ENCODE results near the gene PTPRT. TPM values are rescaled to one million over a fixed set of nuclear protein-coding genes. Genes with fewer than 3 reads are reported as not detected.

PTPRT gene
- total RNA-seq, 1 donor from 2014 or later = 0.56 TPM

DNA sequence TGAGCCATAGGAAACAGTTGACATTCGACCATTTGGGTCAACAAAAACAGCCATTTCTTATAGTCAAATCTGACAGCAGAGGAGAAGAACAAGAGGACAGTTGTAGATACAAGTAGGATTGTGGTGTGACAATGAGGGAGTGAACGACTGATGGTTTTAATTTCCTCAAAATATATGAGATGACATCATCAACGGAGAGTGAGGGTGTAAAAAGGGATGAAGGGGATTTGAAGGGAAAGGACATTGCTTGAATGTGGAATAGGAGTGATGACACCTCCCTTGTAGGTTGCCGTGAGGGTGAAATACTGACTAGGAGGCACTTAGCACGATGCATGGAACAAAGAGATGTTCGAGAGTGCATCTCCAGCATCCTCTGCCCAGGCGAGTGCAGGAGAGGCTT is 1071.7 kb downstream of the PTPRT start:
- H3K4me1 Mint-ChIP-seq = no peaks in the 10 kb centered on the region
- no peak overlapping the region for H3K4me3 Mint-ChIP-seq
- H3K9me3 Mint-ChIP-seq = no peaks in the 10 kb centered on the region
- TF ChIP-seq, protein P1, sequence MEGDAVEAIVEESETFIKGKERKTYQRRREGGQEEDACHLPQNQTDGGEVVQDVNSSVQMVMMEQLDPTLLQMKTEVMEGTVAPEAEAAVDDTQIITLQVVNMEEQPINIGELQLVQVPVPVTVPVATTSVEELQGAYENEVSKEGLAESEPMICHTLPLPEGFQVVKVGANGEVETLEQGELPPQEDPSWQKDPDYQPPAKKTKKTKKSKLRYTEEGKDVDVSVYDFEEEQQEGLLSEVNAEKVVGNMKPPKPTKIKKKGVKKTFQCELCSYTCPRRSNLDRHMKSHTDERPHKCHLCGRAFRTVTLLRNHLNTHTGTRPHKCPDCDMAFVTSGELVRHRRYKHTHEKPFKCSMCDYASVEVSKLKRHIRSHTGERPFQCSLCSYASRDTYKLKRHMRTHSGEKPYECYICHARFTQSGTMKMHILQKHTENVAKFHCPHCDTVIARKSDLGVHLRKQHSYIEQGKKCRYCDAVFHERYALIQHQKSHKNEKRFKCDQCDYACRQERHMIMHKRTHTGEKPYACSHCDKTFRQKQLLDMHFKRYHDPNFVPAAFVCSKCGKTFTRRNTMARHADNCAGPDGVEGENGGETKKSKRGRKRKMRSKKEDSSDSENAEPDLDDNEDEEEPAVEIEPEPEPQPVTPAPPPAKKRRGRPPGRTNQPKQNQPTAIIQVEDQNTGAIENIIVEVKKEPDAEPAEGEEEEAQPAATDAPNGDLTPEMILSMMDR (conservative IDR thresholded peaks at IDR 0.05) = no peak
- DNase-seq (ENCODE audit: low read depth, low spot score) = no peak
- H3K27ac Mint-ChIP-seq (ENCODE audit: unreplicated experiment) = no peak overlapping the region
- no peaks in the 10 kb centered on the region for H3K36me3 Mint-ChIP-seq (ENCODE audit: low read depth)
- H3K27me3 Mint-ChIP-seq (ENCODE audit: low read depth) = peaks cover 3% of the 10 kb centered on the region

DNA sequence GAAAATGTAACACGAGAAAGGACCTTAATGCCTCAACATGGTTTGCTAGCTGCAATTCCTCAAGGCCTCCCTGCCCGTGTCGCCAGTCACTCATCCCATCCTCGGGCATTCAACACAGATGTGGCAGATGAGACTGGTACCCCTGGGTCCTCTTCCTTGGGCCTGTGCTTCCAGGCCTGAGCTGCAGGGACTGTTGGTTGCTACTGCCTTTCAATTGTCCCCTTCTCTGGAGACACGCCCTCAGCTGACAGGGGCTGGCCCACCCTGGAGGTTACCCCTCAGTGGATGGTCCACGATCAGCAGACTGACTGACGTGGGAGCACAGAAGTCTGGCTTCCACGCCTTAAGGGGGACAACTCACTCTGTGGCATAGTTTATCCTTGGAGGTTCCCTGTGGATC is 1076.5 kb downstream of the PTPRT start:
- Mint-ChIP-seq H3K27me3 (ENCODE audit: low read depth) (no peaks in the 10 kb centered on the region), H3K4me3 (no peak overlapping the region), H3K9me3 (no peaks in the 10 kb centered on the region), H3K36me3 (ENCODE audit: low read depth) (no peaks in the 10 kb centered on the region), H3K27ac (ENCODE audit: unreplicated experiment) (no peak overlapping the region), H3K4me1 (peaks cover 4% of the 10 kb centered on the region)
- TF ChIP-seq, protein P1 (conservative IDR thresholded peaks at IDR 0.05) = no peak
- no peak for DNase-seq (ENCODE audit: low read depth, low spot score)

DNA sequence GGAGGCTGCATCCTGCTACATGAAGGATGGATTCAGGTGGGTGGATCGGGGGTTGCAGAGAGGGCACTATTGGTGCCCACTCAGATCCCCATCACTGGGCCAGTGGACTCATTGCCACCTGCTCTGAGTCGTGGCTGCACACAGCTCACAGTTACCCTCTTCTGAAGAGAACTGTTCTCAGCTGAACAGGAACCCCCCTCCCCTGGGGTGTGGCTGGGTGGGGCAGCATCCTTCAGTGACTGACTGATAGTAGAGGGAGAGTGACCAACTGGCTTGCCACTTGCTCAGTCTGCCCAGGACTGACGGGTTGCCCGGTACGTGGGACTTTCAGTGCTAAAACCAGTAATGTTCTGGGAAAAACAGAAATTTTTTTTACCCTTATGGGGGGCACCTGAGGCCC is 1077.5 kb downstream of the PTPRT start:
- Mint-ChIP-seq H3K4me3 (no peak overlapping the region), H3K27me3 (ENCODE audit: low read depth) (no peaks in the 10 kb centered on the region), H3K27ac (ENCODE audit: unreplicated experiment) (no peak overlapping the region), H3K4me1 (peaks cover 4% of the 10 kb centered on the region), H3K9me3 (no peaks in the 10 kb centered on the region), H3K36me3 (ENCODE audit: low read depth) (no peaks in the 10 kb centered on the region)
- TF ChIP-seq, protein P1 (conservative IDR thresholded peaks at IDR 0.05) = no peak
- DNase-seq (ENCODE audit: low read depth, low spot score) = no peak

DNA sequence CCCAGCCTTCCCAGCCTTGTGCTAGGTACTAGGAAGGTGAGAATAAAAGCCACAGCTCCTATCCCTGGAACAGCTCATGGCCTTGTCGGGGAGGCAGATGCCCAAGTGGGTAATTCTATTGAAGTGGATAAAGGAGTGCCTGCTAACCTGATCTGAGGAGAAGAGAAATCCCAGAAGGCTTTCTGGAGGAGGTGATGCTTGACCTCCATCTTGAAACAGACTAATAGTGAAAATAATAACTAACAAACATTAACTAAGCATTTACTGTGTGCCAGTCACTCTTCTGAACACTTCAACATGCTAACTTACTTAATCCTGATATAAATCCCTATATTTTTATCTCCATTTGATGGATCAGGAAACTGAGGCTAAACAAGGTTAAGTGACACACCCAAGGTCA is 1078.4 kb downstream of the PTPRT start:
- TF ChIP-seq, protein P1 (conservative IDR thresholded peaks at IDR 0.05) = no peak

DNA sequence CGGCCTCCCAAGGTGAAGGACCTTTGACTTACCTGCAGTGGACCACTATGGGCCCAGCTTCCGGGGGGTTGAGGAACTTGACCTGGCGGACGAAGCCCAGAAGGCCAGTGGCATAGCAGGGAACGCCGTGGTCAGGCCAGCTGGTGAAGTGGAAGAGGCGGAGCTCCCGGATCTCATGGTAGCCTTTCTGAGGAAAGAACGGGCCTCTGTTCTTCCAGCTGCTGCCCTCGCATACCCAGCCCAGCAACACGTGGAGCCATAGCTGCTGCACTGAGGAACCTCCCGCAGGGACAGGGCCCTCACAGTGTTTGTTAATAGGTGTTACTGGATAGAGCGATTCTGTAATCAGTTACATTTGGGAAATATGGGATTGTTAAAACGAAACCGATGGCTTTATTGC is 1079.4 kb downstream of the PTPRT start:
- H3K9me3 Mint-ChIP-seq = peaks cover 6% of the 10 kb centered on the region
- no peak overlapping the region for H3K27ac Mint-ChIP-seq (ENCODE audit: unreplicated experiment)
- no peaks in the 10 kb centered on the region for H3K27me3 Mint-ChIP-seq (ENCODE audit: low read depth)
- H3K4me1 Mint-ChIP-seq = peaks cover 4% of the 10 kb centered on the region
- H3K4me3 Mint-ChIP-seq = no peak overlapping the region
- no peak for DNase-seq (ENCODE audit: low read depth, low spot score)
- TF ChIP-seq, protein P1 (conservative IDR thresholded peaks at IDR 0.05) = no peak
- no peaks in the 10 kb centered on the region for H3K36me3 Mint-ChIP-seq (ENCODE audit: low read depth)

More for the DNA sequence above, 1078.4 kb downstream of the PTPRT start:
- peaks cover 4% of the 10 kb centered on the region for H3K4me1 Mint-ChIP-seq
- H3K27ac Mint-ChIP-seq (ENCODE audit: unreplicated experiment) = no peak overlapping the region
- no peak overlapping the region for H3K4me3 Mint-ChIP-seq
- no peaks in the 10 kb centered on the region for H3K27me3 Mint-ChIP-seq (ENCODE audit: low read depth)
- peaks cover 4% of the 10 kb centered on the region for H3K9me3 Mint-ChIP-seq
- no peak for DNase-seq (ENCODE audit: low read depth, low spot score)
- no peaks in the 10 kb centered on the region for H3K36me3 Mint-ChIP-seq (ENCODE audit: low read depth)

DNA sequence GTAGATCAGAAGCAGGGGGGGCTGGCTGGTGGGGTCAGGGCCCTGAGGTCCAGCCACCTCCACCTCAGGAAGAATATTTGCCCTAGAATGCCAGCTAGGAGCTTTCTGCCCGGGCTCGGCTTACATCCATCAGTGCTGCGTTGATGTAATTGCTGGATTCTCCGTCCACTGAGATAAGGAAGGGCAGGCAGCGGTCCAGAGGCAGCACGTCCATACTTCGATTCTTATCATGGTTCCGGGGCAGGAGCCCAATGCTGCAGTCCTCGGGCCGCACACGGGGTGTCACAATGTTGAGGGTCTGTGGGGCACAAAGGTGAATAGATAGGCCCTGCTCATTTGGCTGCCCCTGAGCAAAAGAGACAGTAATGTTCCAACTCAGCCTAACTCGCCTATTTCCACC is 1087.7 kb downstream of the PTPRT start:
- Mint-ChIP-seq H3K4me1 (no peaks in the 10 kb centered on the region), H3K9me3 (peaks cover 8% of the 10 kb centered on the region), H3K27me3 (ENCODE audit: low read depth) (peaks cover 6% of the 10 kb centered on the region), H3K27ac (ENCODE audit: unreplicated experiment) (no peak overlapping the region), H3K36me3 (ENCODE audit: low read depth) (no peaks in the 10 kb centered on the region), H3K4me3 (no peak overlapping the region)
- no peak for DNase-seq (ENCODE audit: low read depth, low spot score)
- TF ChIP-seq, protein P1 (conservative IDR thresholded peaks at IDR 0.05) = no peak
